Endothelial cell of umbilical vein (primary cell): ENCODE measurements around the gene DLGAP1. TPM values are rescaled to one million over a fixed set of nuclear protein-coding genes. Genes with fewer than 3 reads are reported as not detected.

Experiments used
- BruUV-seq: library from RNA; stranded (reverse); fragments of 400-500 nt; replicated peaks from 2 replicates; lab custom pipeline; 2021; lab: Mats Ljungman, UMichigan
- CTCF ChIA-PET: fragments of 300-600, 350-600 bp; sonication (Branson Sonifier 250); formaldehyde crosslinking; loops from one replicate; lab custom pipeline; 2021; ENCODE audit warnings: antibody characterized with exemption, inconsistent platforms; lab: Charles Lee
- POLR2A ChIA-PET: fragments of 300-600, 350-600 bp; sonication (Branson Sonifier 250); formaldehyde crosslinking; loops from one replicate; lab custom pipeline; 2021; ENCODE audit warnings: antibody characterized with exemption, inconsistent platforms; lab: Charles Lee
- DNase-seq: peaks from one replicate; pipeline ENCODE4 v3.0.0-alpha.2; 2011; ENCODE audit warnings: low read depth, low spot score
- FAIRE-seq: peaks from 2 replicates; lab custom pipeline; 2011; peaks lifted over from hg19 to GRCh38; lab: Jason Lieb, UNC
- H2AFZ ChIP-seq: 2 replicates; pipeline ENCODE4 v1.6.0; 2012; ENCODE audit warnings: low read depth, low read length, control low read depth, inconsistent platforms
- H3K27ac ChIP-seq: 2 replicates; pipeline ENCODE4 v1.5.1; 2011; ENCODE audit warnings: low read depth, mild to moderate bottlenecking, control low read depth, low read length, moderate library complexity; ENCODE audit not compliant: insufficient read depth
- H3K27me3 ChIP-seq, 2 experiments: 2 replicates each; pipeline versions ENCODE4 v1.6.0 to v1.6.1; 2011; ENCODE audit warnings: low read length in 2 of 2, mixed read lengths in 1 of 2; ENCODE audit not compliant: control insufficient read depth in 2 of 2, insufficient read depth in 2 of 2
- H3K36me3 ChIP-seq, 2 experiments: 2 replicates in 1 of 2; 3 replicates in 1 of 2; pipeline ENCODE4 v1.5.1; 2011; ENCODE audit warnings: low read length in 2 of 2, mild to moderate bottlenecking in 1 of 2, moderate library complexity in 1 of 2; ENCODE audit not compliant: control insufficient read depth in 2 of 2, insufficient read depth in 2 of 2; ENCODE audit errors: extremely low read depth in 1 of 2
- H3K4me1 ChIP-seq: 3 replicates; pipeline ENCODE4 v1.5.1; 2011; ENCODE audit warnings: mild to moderate bottlenecking, low read length; ENCODE audit not compliant: control insufficient read depth, insufficient read depth; ENCODE audit errors: extremely low read depth
- H3K4me2 ChIP-seq: 2 replicates; pipeline ENCODE4 v1.6.1; 2011; ENCODE audit warnings: low read length, control low read depth, mixed read lengths; ENCODE audit not compliant: insufficient read depth
- H3K4me3 ChIP-seq, 3 experiments: fragments of 200-600 bp in 1 of 3; sonication (generic), shearing (Covaris generic) in 1 of 3; replicated peaks in 1 of 3; 2 replicates each; pipeline ENCODE4 v1.5.1; 2011 to 2016; ENCODE audit warnings: control low read depth in 3 of 3, low read length in 3 of 3, mild to moderate bottlenecking in 2 of 3, inconsistent platforms in 1 of 3, low read depth in 1 of 3, moderate library complexity in 1 of 3; ENCODE audit not compliant: insufficient read depth in 1 of 3
- H3K79me2 ChIP-seq: 2 replicates; pipeline ENCODE4 v1.6.0; 2012; ENCODE audit warnings: low read length, inconsistent platforms; ENCODE audit not compliant: control insufficient read depth, insufficient read depth
- H3K9ac ChIP-seq: replicated peaks from 2 replicates; pipeline ENCODE3; 2011; ENCODE audit warnings: low read length, control low read depth; ENCODE audit not compliant: insufficient read depth; ENCODE audit errors: extremely low read depth
- H3K9me1 ChIP-seq: replicated peaks from 3 replicates; pipeline ENCODE4 v1.6.0; 2011; ENCODE audit warnings: mild to moderate bottlenecking, low read length; ENCODE audit not compliant: control insufficient read depth, insufficient read depth; ENCODE audit errors: extremely low read depth
- H3K9me3 ChIP-seq: replicated peaks from 2 replicates; pipeline ENCODE4 v1.5.1; 2012; ENCODE audit warnings: low read length, inconsistent platforms; ENCODE audit not compliant: control insufficient read depth, insufficient read depth
- H4K20me1 ChIP-seq: replicated peaks from 2 replicates; pipeline ENCODE3; 2011; ENCODE audit warnings: mild to moderate bottlenecking, low read length; ENCODE audit not compliant: control insufficient read depth, insufficient read depth; ENCODE audit errors: extremely low read depth
- CTCF ChIP-seq, 2 donors: IDR thresholded peaks; 1 replicate in 1 of 2; 2 replicates in 1 of 2; pipeline ENCODE4 v1.5.1; 2011; ENCODE audit warnings: low read length in 2 of 2, mild to moderate bottlenecking in 2 of 2, moderate library complexity in 2 of 2, control low read depth in 1 of 2, inconsistent platforms in 1 of 2, low read depth in 1 of 2; ENCODE audit not compliant: insufficient read depth in 1 of 2; ENCODE audit errors: extremely low read depth in 1 of 2
- EZH2 ChIP-seq: IDR thresholded peaks from 2 replicates; pipeline ENCODE4 v1.6.1; 2012; ENCODE audit warnings: borderline replicate concordance, low read depth, mild to moderate bottlenecking, moderate library complexity, low read length, inconsistent platforms; ENCODE audit not compliant: severe bottlenecking
- FOS ChIP-seq: IDR thresholded peaks from 2 replicates; pipeline ENCODE4 v1.6.1; 2011; ENCODE audit warnings: mild to moderate bottlenecking, low read length, moderate library complexity, borderline replicate concordance; ENCODE audit not compliant: insufficient read depth
- GATA2 ChIP-seq: IDR thresholded peaks from 2 replicates; pipeline ENCODE4 v1.7.0; 2011; ENCODE audit warnings: low read depth, mild to moderate bottlenecking, moderate library complexity, mixed read lengths, low read length; ENCODE audit not compliant: insufficient read length, insufficient read depth
- JUN ChIP-seq: IDR thresholded peaks from 2 replicates; pipeline ENCODE4 v1.6.1; 2011; ENCODE audit warnings: borderline replicate concordance, low read depth; ENCODE audit not compliant: insufficient read length, insufficient read depth
- MAX ChIP-seq: IDR thresholded peaks from 2 replicates; pipeline ENCODE4 v1.6.1; 2011; ENCODE audit not compliant: insufficient read depth, insufficient read length
- MYC ChIP-seq: IDR thresholded peaks from one replicate; pipeline ENCODE4 v1.6.1; 2011; ENCODE audit warnings: mild to moderate bottlenecking, low read depth, low read length
- POLR2A ChIP-seq: IDR thresholded peaks from 2 replicates; pipeline ENCODE4 v1.6.1; 2012; ENCODE audit warnings: low read depth, mild to moderate bottlenecking, control low read depth, low read length
- POLR2AphosphoS5 ChIP-seq: IDR thresholded peaks from 2 replicates; pipeline ENCODE4 v1.6.1; 2012; ENCODE audit warnings: low read depth, mild to moderate bottlenecking, control low read depth, low read length, moderate library complexity; ENCODE audit not compliant: insufficient read depth
- dilution Hi-C: fragments of 300-500 bp; cut with MboI; formaldehyde crosslinking; loops from one replicate; pipeline ENCODE4 v1.15.0; 2019; ENCODE audit warnings: low sequenced_read_pairs; ENCODE audit not compliant: extremely low pct_ligation_motif_present
- intact Hi-C: fragments of 100-400 bp; cut with micrococcal nuclease; formaldehyde crosslinking; loops from one replicate; pipeline ENCODE4 v1.10.0; 2022
- polyA plus RNA-seq, 4 experiments: library from polyadenylated mRNA; depleted of rRNA in 3 of 4; stranded (reverse) in 3 of 4; unstranded in 1 of 4; fragments of >200 nt; gene quantifications; 2 replicates each; pipeline versions ENCODE4 v1.2.1 to v1.2.3, GENCODE V29; 2011 to 2012; ENCODE audit warnings: missing spikeins in 1 of 4
- total RNA-seq: library from RNA; stranded (reverse); gene quantifications from 2 replicates; pipeline ENCODE4 v1.2.3, GENCODE V29; 2021

The DLGAP1 gene
- total and polyA plus RNA-seq, 2 donors (not counting 3 experiments of a cell fraction or from before 2014, with no cell fraction given) = 0.04 TPM; not detected in 1

GRCh38 chr18:3960142-3960541, 495.0 kb downstream of the DLGAP1 start:
- CTCF ChIA-PET = no interaction called here
- Histone ChIP-seq H3K9me1 (no peaks in the 10 kb centered on the region), H3K9me3 (no peaks in the 10 kb centered on the region), H3K79me2 (no peaks in the 10 kb centered on the region), H3K36me3 (no peaks in the 10 kb centered on the region), H2AFZ (no peak overlapping the region), H3K4me2 (no peak overlapping the region), H3K4me3 (no peak overlapping the region), H3K27me3 (peaks cover 0 to 2% of the 10 kb centered on the region in 2 experiments), H3K4me1 (no peaks in the 10 kb centered on the region), H4K20me1 (no peaks in the 10 kb centered on the region), H3K9ac (no peak overlapping the region), H3K27ac (no peak overlapping the region)
- POLR2A ChIA-PET = no interaction called here
- dilution Hi-C loops (no loop called here), intact Hi-C loops (no loop called here)
- BruUV-seq = no TSS peak
- TF ChIP-seq JUN = no peak
- TF ChIP-seq GATA2 = no peak
- no peak for TF ChIP-seq EZH2
- no peak for TF ChIP-seq POLR2AphosphoS5
- no peak for TF ChIP-seq MYC
- TF ChIP-seq CTCF (IDR thresholded peaks at IDR 0.05; ENCODE audit: extremely low read depth in 1 of 2, insufficient read depth in 1 of 2, low read depth in 1 of 2, low read length in 2 of 2) = no peak
- no peak for TF ChIP-seq POLR2A
- no peak for TF ChIP-seq MAX
- TF ChIP-seq FOS = no peak
- FAIRE-seq (no peak), DNase-seq (no peak)
